ENCODE data around the gene TSPAN5. TPM values are rescaled to one million over a fixed set of nuclear protein-coding genes. Genes with fewer than 3 reads are reported as not detected.
"Not testable (repeated sequence)": the region's sequence is repeated elsewhere in the genome, so short reads cannot be mapped to it uniquely, and the experiment has no call there.

Gene TSPAN5
- total RNA-seq, 1 experiment from 2014 or later = 86.5 TPM

DNA sequence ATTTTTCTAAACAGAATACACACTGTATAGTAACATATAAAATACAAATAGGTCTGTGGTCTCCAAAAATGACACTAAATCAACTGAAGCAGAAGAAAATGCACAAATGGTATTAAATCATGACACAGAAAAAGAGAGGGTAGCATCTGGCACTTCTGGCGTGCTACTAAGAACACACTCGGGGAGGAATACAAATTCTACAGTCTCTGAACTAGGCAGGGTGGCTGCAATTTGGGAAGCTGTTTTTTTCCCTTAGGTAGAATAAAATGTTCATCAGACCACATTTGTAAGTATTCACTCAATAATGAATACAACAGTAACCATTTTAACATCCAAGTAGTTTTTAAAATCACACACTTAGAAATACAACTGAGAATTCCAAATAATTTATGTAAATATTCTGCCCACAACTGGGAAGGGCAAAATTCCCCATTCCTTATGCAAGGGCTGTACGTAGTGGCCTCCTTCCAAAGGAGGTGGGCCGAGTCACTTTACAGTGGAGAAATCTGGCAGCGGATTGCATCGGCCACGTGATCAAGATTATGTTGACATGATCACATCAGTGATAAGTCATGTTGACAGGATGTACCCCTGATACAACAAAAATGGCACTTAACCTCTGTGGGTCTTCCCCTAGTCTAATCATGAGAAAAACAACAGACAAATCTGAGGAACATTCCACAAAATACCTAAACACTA is 101.1 kb downstream of the TSPAN5 start:
- peak; percentile 39 for DNase-seq (ENCODE audit: low read depth)

DNA sequence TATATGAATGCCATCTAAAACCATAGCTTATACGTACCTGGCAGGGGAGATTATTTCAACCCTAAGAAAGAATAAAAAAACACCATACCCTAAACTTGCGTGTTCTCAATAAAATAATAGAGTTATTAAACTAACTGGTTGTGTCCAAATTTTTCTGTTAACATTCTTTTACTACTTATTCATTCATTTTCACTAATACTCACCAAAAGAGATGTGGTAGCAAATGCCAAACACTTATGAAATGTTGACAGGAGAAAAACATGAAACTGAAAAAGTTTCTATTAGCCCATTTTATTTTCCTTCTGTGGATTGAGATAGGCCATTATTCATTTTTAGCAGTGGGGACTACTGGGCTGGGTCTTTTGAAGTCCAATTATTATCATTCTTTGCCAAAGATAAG is 102.0 kb downstream of the TSPAN5 start:
- no peak for DNase-seq (ENCODE audit: low read depth)

DNA sequence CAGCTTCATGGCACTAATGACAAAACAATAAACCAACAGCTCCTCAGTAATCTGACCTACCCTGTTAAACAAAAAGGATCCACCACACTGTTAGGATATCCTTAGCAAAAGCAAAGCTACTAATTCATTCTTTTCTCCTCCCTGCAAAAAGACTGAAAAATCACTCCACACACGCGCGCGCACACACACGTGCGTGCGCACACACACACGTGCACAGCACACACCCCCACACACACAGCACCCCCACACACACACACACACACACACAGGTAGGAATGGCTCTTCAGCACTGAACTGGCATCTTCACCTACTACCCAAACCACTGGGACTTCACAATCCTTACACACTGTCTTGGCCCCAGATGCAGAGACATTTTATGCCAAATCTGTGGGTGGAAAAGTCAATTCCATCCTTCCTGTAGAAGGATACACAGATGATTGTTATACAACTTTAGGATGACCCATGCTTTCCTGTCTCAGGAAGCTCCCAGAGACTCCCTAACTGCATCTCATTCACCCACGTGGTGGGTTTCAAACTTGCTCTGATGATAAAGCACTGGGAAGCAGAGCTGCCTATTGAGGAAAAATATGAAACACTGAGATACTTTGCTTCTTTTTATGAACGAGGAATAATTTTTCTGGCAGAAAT is 102.5 kb downstream of the TSPAN5 start:
- DNase-seq (ENCODE audit: low read depth) = no peak

DNA sequence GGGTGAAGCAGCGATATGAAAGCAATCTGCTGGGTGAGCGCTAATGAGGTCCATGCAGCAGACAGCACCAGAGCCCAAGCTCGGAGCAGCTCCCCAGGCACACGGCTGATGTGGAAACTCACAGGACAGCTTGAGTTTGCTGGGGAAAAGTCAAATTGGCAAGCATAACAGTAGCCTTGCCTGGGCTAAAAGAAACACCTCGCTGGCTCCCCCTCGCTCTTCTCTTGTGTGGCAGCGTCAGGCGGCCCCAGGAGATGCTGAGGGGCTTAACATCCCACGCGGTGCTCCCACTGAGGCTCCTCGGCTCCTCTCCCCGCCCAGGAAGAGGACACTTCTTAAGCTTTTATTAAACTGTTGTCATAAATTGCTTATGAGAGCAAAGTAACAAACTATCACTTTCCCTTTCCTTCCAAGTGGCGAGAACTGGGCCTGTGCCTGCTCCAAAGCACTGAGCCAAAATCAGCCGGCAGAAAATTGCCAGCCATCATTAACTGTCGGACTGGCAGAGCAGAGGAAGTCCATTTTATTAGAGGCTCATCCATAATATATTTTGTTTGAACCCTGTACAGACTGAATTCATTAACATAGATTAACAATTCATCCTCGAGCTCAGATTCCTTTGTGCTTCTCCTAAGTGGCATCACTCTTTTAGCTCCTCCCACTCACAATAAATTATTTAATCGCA is 111.4 kb downstream of the TSPAN5 start:
- no peak for DNase-seq (ENCODE audit: low read depth)

GRCh38 chr4:98544818-98545414 is 113.5 kb downstream of the TSPAN5 start:
- no peak for DNase-seq (ENCODE audit: low read depth)

DNA sequence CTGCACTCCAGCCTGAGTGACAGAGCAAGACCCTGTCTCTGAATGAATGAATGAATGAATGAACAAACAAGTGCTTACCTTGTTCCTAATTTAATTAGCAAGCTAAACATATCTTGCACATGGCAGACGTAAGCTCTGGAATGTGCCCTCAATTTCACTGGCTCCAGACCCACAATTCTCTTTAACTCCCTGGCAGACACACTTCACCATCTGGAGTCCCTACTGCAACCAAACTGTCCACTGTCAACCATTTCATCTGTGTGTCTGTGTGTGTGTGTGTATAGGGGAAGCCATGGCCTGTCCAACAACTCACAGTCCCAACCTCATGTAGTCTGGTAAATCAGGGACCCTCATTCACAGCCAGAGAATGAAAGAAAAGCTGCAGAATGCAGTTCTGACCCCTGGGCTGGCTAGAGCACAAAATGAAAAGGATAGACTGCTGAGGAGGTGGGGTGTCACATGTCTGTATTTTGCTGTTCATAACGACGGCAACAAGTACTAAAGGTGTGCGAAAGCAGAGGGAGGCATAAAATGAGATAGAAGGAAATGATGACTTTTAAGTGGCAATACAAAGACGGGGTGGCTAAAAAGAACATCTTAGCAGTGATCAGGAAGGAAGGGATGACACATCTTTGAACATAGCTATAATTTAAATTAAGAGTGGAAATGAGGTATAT is 114.1 kb downstream of the TSPAN5 start:
- DNase-seq (ENCODE audit: low read depth) = no peak

- DNase-seq (ENCODE audit: low read depth) = no peak
Observed at GRCh38 chr4:98542011-98542410, 116.4 kb downstream of the TSPAN5 start.

- DNase-seq (ENCODE audit: low read depth) = no peak
Observed at GRCh38 chr4:98540803-98541202, 117.6 kb downstream of the TSPAN5 start.

DNA sequence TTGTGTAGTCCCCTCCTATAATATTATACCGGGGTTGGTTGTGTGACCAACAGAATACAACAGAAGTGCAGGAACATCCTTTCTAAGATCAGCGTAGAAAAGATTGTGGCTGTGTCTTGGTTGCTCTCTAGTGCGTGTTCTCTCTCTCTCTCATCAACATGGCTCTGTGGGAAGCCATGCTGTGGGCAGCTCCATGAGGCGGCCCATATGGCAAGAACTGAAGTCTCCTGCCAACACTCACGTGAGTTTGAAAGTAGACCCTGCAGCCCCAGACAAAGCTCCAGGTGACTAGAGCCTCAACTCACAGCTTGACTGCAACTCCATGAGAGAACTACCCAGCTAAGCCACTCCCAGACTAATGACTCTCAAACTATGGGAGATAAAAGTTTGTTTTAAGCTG is 118.7 kb downstream of the TSPAN5 start:
- DNase-seq (ENCODE audit: low read depth) = no peak

DNA sequence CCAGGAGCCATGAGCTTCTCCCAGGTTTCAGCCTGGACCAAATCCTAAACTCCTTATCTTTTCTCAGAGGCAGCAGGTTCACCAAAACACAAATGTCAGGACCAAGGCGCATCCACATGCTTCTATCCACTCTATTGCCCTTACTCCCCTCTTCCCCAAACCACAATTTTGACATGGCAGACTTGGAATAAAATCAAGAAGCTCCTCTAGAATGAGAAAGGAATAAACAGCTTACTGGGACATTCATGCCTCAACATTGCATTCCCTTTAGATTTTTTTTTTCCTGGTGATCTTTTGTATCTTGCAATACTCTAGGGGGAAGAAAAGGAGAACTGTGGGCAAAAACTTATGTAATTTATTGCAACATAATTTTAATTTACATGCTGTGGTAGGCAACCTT is 119.1 kb downstream of the TSPAN5 start:
- DNase-seq (ENCODE audit: low read depth) = no peak

GRCh38 chr4:98536631-98537030 is 121.8 kb downstream of the TSPAN5 start:
- DNase-seq (ENCODE audit: low read depth) = no peak

DNA sequence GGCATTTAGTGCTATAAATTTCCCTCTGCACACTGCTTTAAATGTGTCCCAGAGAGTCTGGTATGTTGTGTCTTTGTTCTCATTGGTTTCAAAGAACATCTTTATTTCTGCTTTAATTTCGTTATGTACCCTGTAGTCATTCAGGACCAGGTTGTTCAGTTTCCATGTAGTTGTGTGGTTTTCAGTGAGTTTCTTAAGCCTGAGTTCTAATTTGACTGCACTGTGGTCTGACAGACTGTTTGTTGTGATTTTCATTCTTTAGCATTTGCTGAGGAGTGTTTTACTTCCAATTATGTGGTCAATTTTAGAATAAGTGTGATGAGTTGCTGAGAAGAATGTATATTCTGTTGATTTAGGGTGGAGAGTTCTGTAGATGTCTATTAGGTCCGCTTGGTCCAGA is 124.3 kb downstream of the TSPAN5 start:
- not testable (repeated sequence) for DNase-seq (ENCODE audit: low read depth)

DNA sequence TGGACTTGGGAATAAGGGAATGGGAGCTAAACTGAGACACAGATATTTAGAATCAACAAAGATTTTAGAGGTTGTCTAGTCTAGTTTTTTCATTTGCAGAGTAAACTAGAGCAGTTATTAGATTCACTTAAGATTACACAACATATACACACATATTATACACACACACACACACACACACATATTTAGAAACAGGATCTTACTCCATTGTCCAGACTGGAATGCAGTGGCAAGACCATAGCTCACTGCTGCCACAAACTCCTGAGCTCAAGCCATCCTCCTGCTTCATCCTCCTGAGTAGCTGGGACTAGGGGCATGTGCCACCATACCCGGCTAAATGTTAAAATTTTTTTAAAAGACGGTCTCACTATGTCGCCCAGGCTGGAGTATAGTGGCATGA is 127.8 kb downstream of the TSPAN5 start:
- DNase-seq (ENCODE audit: low read depth) = no peak

DNA sequence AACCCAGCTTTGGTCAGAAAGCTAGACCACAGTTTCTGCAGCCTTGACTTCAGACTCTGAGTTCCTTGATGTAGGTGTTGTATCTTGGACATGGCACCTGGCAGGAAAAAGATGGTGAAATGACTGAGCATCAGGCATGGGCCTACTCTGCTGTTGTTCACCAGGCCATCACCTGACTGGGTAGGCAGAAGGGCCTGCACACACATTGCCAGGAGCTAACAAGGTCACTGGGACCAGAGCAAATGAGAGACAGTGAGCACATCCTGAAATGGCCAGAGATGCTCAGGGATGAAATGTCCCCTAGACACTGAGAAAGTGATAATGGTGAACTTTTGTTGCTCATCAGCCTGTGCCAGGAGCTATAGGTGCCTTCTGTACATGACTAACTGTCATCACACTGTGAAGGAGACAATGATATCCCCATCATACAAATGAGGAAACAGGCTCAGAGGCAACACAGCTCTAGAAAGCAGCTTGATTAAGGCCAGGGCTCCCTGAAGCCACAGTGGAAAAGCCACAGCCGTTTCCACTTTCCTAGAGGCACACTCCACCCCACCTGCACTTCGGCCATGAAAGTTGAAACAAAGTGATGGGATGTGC is 128.3 kb downstream of the TSPAN5 start:
- DNase-seq (ENCODE audit: low read depth) = no peak

- DNase-seq (ENCODE audit: low read depth) = peak; percentile 89
Observed at GRCh38 chr4:98528882-98529281, 129.5 kb downstream of the TSPAN5 start.

DNA sequence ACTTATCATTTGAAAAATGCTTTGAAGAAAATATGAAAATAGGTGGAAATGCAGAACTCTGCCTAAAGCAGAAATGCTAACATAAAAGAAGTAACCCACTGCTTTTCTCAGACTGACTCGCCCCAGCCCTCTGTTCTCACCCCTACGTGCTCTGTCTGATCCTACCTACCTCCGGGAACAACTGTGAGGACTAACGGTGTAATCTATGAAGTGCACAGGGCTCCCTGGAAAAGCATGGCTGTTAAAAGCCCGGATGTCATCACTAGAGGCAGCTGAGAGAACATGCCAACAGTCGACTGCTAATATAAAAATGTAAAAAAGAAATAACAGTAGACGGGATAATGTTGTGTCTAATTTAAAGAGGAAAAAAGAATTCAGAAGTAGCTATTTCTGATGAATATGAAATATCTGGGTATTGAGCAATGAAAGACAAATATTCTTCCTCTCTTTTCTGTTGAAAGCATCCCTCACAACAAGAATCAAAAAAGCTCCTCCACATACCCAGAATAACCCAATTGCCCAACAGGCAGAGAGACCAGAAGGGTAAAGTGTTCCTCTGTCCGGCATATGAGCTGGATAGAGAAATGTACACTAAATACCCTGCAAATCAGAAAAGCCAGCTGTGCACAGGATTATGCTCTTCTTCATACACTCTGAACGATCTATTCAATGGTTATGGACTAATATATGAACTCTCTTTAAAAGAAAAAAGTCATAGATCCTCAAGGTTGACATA is 130.7 kb downstream of the TSPAN5 start:
- no peak for DNase-seq (ENCODE audit: low read depth)

DNA sequence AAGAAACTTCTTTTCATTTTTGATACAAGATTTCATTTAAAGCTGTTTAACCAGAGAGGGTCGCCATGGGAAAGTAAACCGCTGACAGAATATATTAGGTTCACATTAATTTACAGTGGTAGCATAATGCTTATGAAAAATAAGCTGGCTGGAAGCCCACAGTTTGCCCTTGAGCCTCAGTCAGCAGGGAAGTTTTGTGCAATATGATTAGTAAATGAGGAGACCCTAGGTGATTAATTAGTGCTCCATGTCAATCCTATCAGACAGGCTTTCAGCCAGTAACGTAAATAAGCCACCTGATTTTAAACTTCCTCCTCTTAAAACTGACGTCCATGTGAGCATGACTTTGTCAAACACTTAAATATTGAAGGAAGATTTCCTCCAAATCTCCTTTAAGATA is 134.2 kb downstream of the TSPAN5 start:
- DNase-seq (ENCODE audit: low read depth) = no peak

GRCh38 chr4:98522636-98523395 is 135.6 kb downstream of the TSPAN5 start:
- DNase-seq (ENCODE audit: low read depth) = peak; percentile 70

DNA sequence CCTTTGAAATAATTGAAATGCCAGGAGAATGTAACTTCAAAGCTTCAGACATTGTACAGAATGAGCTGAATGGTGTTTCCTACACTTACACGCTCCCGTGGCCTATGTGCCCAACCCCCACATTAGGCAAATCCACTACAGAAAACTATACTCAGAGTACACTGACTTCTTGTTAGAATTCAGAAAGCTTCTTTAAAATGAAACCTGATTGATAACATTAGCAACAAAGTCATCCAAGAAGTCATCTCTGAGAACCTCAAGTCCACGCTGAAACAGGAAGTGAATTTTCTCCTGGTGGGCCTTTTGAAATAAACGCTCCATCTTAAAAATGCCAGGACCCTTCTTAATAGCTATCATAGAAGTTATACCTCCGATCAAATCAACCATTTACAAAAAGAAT is 136.3 kb downstream of the TSPAN5 start:
- no peak for DNase-seq (ENCODE audit: low read depth)

DNA sequence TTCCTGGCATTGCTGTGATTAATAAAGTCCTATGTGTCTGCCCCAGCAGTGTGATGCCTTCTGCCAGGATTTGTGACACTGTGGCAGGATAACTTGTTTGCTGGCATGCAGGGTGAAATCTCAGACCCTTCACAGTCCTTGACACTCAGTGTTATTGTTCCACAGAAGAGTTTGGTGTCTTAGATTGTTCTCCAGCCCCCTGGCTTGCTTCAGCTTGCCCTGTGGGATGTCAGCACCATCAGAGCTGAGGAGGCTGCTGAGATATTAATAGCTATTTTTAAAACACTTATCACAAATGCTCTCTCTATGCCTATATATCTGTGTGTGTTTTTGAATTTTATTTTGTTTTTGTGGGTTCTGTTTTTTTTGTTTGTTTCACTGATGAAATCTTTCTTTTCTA is 136.9 kb downstream of the TSPAN5 start:
- DNase-seq (ENCODE audit: low read depth) = no peak

Measured in LHCN-M2 (cell line).